ENCODE data around the gene OR2C1. TPM values are rescaled to one million over a fixed set of nuclear protein-coding genes. Genes with fewer than 3 reads are reported as not detected.

OR2C1 gene
- 0.67 and 1.4 TPM in 2 replicates for total RNA-seq
- 1.4 TPM for total RNA-seq (2013)
- polyA plus RNA-seq = 0.52 and 0.91 TPM in 2 replicates
- 1.9 and 2.0 TPM in 2 replicates for polyA minus RNA-seq

DNA sequence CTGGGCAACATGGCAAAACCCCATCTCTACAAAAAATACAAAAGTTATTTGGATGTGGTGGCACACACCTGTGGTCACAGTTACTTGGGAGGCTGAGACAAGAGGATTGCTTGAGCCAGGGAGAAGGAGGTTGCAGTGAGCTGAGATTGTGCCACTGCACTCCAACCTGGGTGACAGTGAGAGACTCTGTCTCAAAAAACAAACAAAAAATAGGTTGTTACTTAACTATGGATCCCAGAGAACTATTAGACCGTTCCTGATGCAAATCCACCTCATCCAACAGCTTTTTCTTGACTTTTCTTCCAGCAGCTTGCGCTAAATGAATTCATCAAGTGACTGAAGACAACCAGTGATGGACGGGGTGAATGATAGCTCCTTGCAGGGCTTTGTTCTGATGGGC, at the start of gene OR2C1:
Gene OR2C1 (plus strand): TSS at position 301 of the 400 bp plus-strand sequence. CDS start 52 bp downstream, at position 353.
- Mint-ChIP-seq H3K9me3 (ENCODE audit: insufficient read depth) (peaks cover 7% of the 10 kb centered on the region), H3K4me3 (no peak within 1 kb of the TSS), H3K27ac (no peak within 1 kb of the TSS), H3K27me3 (peaks cover 7% of the 10 kb centered on the region), H3K4me1 (no peaks in the 10 kb centered on the region)
- no peaks in the 10 kb centered on the region for H3K36me3 ChIP-seq (replicated peaks in 1 of 2; ENCODE audit: control extremely low read depth in 1 of 2, control insufficient read depth in 1 of 2, extremely low read depth in 1 of 2, insufficient read depth in 2 of 2, low read length in 1 of 2)
- ATAC-seq (ENCODE audit: low read depth) (no peak), DNase-seq (no peak)
- peaks cover 0 to 15% (median 4%) of the 10 kb centered on the region in 3 donors for H3K9me3 ChIP-seq (ENCODE audit: control extremely low read depth in 1 of 3, control insufficient read depth in 2 of 3, insufficient read depth in 1 of 3, low read length in 2 of 3)
- H3K9ac ChIP-seq (ENCODE audit: low read length) = no peak within 1 kb of the TSS
- intact Hi-C loops (cut with micrococcal nuclease) = no loop called here
- CTCF ChIA-PET = no interaction called here
- peaks cover 0 to 6% (median 0%) of the 10 kb centered on the region in 4 experiments for H3K27me3 ChIP-seq (replicated peaks in 1 of 4; ENCODE audit: control extremely low read depth in 1 of 4, control insufficient read depth in 3 of 4, insufficient read depth in 4 of 4, low read length in 3 of 4)
- H3K79me2 ChIP-seq (ENCODE audit: control insufficient read depth, insufficient read depth, low read length) = no peaks in the 10 kb centered on the region
- POLR2A ChIA-PET = no interaction called here
- TF ChIP-seq, protein P1, sequence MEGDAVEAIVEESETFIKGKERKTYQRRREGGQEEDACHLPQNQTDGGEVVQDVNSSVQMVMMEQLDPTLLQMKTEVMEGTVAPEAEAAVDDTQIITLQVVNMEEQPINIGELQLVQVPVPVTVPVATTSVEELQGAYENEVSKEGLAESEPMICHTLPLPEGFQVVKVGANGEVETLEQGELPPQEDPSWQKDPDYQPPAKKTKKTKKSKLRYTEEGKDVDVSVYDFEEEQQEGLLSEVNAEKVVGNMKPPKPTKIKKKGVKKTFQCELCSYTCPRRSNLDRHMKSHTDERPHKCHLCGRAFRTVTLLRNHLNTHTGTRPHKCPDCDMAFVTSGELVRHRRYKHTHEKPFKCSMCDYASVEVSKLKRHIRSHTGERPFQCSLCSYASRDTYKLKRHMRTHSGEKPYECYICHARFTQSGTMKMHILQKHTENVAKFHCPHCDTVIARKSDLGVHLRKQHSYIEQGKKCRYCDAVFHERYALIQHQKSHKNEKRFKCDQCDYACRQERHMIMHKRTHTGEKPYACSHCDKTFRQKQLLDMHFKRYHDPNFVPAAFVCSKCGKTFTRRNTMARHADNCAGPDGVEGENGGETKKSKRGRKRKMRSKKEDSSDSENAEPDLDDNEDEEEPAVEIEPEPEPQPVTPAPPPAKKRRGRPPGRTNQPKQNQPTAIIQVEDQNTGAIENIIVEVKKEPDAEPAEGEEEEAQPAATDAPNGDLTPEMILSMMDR (IDR thresholded peaks at IDR 0.05) = no peak
- WGBS (ENCODE audit: insufficient coverage) = 94% methylated on average over 3 of the region's 3 CpGs
- no peak within 1 kb of the TSS for H3K4me3 ChIP-seq (ENCODE audit: control extremely low read depth in 1 of 5, extremely low read depth in 1 of 5, insufficient read depth in 1 of 5, low read depth in 2 of 5, low read length in 4 of 5)
- H3K4me2 ChIP-seq (replicated peaks; ENCODE audit: low read depth, low read length, poor library complexity, severe bottlenecking) = no peak within 1 kb of the TSS
- H2AFZ ChIP-seq (ENCODE audit: insufficient read depth, low read depth, low read length, poor library complexity, severe bottlenecking) = no peak within 1 kb of the TSS
- no peaks in the 10 kb centered on the region for H4K20me1 ChIP-seq (ENCODE audit: control insufficient read depth, insufficient read depth, low read length, poor library complexity, severe bottlenecking)
- H3K4me1 ChIP-seq (ENCODE audit: control insufficient read depth in 2 of 2, insufficient read depth in 2 of 2, low read length in 2 of 2) = no peaks in the 10 kb centered on the region
- no peak within 1 kb of the TSS for H3K27ac ChIP-seq (ENCODE audit: low read length in 2 of 2)

DNA sequence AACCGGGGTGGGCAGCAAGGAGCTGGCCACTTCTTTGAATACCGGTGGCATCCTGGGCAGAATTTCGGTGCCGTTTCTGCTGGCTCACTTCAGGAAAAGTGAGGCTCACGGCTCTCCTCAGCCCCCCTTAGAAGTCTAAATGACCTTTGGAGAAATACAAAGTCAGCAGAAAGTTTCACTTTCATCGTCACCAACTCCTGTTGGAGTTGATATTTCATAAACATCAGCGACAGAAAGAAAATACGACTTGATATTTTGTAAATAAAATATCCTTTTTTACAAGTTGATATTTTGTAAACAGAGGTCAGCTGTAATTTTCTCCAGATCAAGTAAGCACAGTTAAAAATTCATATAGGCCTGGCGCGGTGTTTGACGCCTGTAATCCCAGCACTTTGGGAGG, 49.6 kb upstream of the OR2C1 start:
- no peaks in the 10 kb centered on the region for H3K27me3 ChIP-seq (replicated peaks in 1 of 4; ENCODE audit: control extremely low read depth in 1 of 4, control insufficient read depth in 3 of 4, insufficient read depth in 4 of 4, low read length in 3 of 4)
- DNase-seq (no peak), ATAC-seq (ENCODE audit: low read depth) (no peak)
- H3K27ac ChIP-seq (ENCODE audit: low read length in 2 of 2) = peak overlapping the region; percentile 82 to 93
- H3K9ac ChIP-seq (ENCODE audit: low read length) = peak overlapping the region; percentile 93
- H3K9me3 Mint-ChIP-seq (ENCODE audit: insufficient read depth) = peaks cover 5% of the 10 kb centered on the region
- CTCF ChIA-PET = interaction anchor here (0.8 to 1.8 kb wide), 2 partner anchors 15 to 24 kb away, joined by 3 to 4 read pairs; no protein-coding TSS in a partner anchor
- POLR2A ChIA-PET = interaction anchor here (0.5 to 2.4 kb wide), 5 partner anchors 18 to 1725 kb away, joined by 3 to 18 read pairs (median 5); partner anchors contain the start of gene ZNF263
- H3K4me1 Mint-ChIP-seq = peaks cover 21% of the 10 kb centered on the region
- no peaks in the 10 kb centered on the region for H3K27me3 Mint-ChIP-seq
- no peak for TF ChIP-seq EZH2 (IDR thresholded peaks at IDR 0.05; ENCODE audit: borderline replicate concordance, insufficient read depth, low read depth, low read length, poor library complexity, severe bottlenecking)
- TF ChIP-seq, protein P1 (IDR thresholded peaks at IDR 0.05) = no peak
- intact Hi-C loops (cut with micrococcal nuclease) = no loop called here
- peaks cover 14 to 21% of the 10 kb centered on the region in 2 experiments for H3K36me3 ChIP-seq (replicated peaks in 1 of 2; ENCODE audit: control extremely low read depth in 1 of 2, control insufficient read depth in 1 of 2, extremely low read depth in 1 of 2, insufficient read depth in 2 of 2, low read length in 1 of 2)
- H3K79me2 ChIP-seq (ENCODE audit: control insufficient read depth, insufficient read depth, low read length) = peaks cover 56% of the 10 kb centered on the region
- H4K20me1 ChIP-seq (ENCODE audit: control insufficient read depth, insufficient read depth, low read length, poor library complexity, severe bottlenecking) = no peaks in the 10 kb centered on the region
- H3K4me2 ChIP-seq (replicated peaks; ENCODE audit: low read depth, low read length, poor library complexity, severe bottlenecking) = peak overlapping the region; percentile 91
- H2AFZ ChIP-seq (ENCODE audit: insufficient read depth, low read depth, low read length, poor library complexity, severe bottlenecking) = peak overlapping the region; percentile 95
- H3K27ac Mint-ChIP-seq = peak overlapping the region; percentile 89
- peak overlapping the region; percentile 88 for H3K4me3 Mint-ChIP-seq
- peaks cover 6 to 40% (median 16%) of the 10 kb centered on the region in 3 donors for H3K9me3 ChIP-seq (ENCODE audit: control extremely low read depth in 1 of 3, control insufficient read depth in 2 of 3, insufficient read depth in 1 of 3, low read length in 2 of 3)
- H3K4me3 ChIP-seq (ENCODE audit: control extremely low read depth in 1 of 5, extremely low read depth in 1 of 5, insufficient read depth in 1 of 5, low read depth in 2 of 5, low read length in 4 of 5) = peak overlapping the region; percentile 71 to 86 (median 78)
- peaks cover 8 to 14% of the 10 kb centered on the region in 2 donors for H3K4me1 ChIP-seq (ENCODE audit: control insufficient read depth in 2 of 2, insufficient read depth in 2 of 2, low read length in 2 of 2)
- 49% methylated on average over 8 of the region's 11 CpGs for WGBS (ENCODE audit: insufficient coverage)

Measured in B cell (primary cell).